IMR-90 (cell line): ENCODE results near the gene BCL6.

Experiments
- CEBPB ChIP-seq: IDR thresholded peaks from 2 replicates; pipeline ENCODE4 v1.6.1; 2012; ENCODE audit warnings: low read depth, low read length, improper control_type of control experiment
- CTCF ChIP-seq: conservative IDR thresholded peaks from 2 replicates; pipeline ENCODE4 v1.5.1; 2012; ENCODE audit warnings: mild to moderate bottlenecking, low read depth, low read length, improper control_type of control experiment
- MAFK ChIP-seq: IDR thresholded peaks from 2 replicates; pipeline ENCODE4 v1.6.1; 2012; ENCODE audit warnings: low read depth, low read length, improper control_type of control experiment
- POLR2A ChIP-seq: IDR thresholded peaks from 2 replicates; pipeline ENCODE4 v1.6.1; 2012; ENCODE audit warnings: mild to moderate bottlenecking, low read depth, low read length
- RAD21 ChIP-seq: IDR thresholded peaks from 2 replicates; pipeline ENCODE4 v1.6.1; 2012; ENCODE audit warnings: low read length, improper control_type of control experiment
- SMC3 ChIP-seq: fragments of 150-350 bp; IDR thresholded peaks from 2 replicates; pipeline ENCODE4 v1.6.1; 2016; ENCODE audit warnings: low read depth, mild to moderate bottlenecking, antibody characterized with exemption, low read length, moderate library complexity

DNA sequence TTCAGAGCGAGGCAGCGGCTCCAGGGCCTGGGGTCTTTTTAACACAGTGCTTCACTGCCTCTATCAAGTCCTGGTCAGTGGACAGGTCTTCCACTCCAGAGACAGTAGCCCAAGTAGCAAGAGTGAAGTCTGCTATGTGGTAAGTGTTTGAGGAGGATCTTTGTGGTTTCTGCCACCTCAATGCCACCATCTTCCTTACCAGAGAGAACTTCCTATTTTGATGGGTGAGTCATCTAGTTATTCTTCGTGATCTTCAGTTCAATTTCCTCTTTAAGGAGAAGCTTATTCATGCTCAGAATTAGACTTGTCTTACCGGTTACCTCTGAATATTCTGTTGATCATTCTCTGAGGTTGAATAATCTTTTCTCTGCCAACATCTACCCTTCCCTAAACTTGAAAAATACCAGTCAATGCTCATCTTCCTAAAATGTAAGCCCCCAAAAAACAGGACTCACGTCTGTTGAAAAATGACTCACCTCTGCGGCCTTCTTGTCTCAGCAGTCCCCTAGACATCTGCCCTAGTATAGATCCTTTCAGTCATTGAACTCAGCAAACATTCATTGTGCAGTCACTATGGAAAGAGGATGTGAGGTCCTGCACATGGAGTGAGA is 32.2 kb upstream of the BCL6 start:
- TF ChIP-seq CTCF (no peak), CEBPB (no peak), SMC3 (no peak), POLR2A (no peak), RAD21 (no peak), MAFK (no peak)
